HCT116 (cell line): ENCODE results near the gene ITGA11. TPM values are rescaled to one million over a fixed set of nuclear protein-coding genes. Genes with fewer than 3 reads are reported as not detected.

Experiments used
- ATAC-seq: fragments of 200-7000 bp; cut with Tn5 transposase; 2 replicates; pipeline ENCODE4 v1.9.1; 2020; ENCODE audit warnings: mild to moderate bottlenecking, moderate library complexity
- BruUV-seq: library from RNA; stranded (reverse); fragments of 400-500 nt; replicated peaks from 2 replicates; lab custom pipeline; 2021; lab: Mats Ljungman, UMichigan
- CTCF ChIA-PET: fragments of 300-600 bp; sonication (Branson Sonifier 250); formaldehyde crosslinking; loops from one replicate; lab custom pipeline; 2021; ENCODE audit warnings: antibody characterized with exemption; lab: Charles Lee
- POLR2A ChIA-PET: fragments of 300-600, 350-600 bp; sonication (Branson Sonifier 250); formaldehyde crosslinking; loops from one replicate; lab custom pipeline; 2021; ENCODE audit warnings: antibody characterized with exemption; lab: Charles Lee
- RAD21 ChIA-PET, 2 experiments: fragments of 300-600 bp; sonication (Branson Sonifier 250); formaldehyde crosslinking; loops; one replicate each; lab custom pipeline; 2023; ENCODE audit warnings: low total read pairs in 2 of 2; ENCODE audit not compliant: uncharacterized antibody in 2 of 2, unreplicated experiment in 2 of 2, low non-redundant PET in 1 of 2; lab: Charles Lee
- DNase-seq: peaks from one replicate; pipeline ENCODE4 v3.0.0-alpha.2; 2010; ENCODE audit warnings: low read depth, low spot score
- H2AFZ ChIP-seq: fragments of 200-600 bp; shearing (Covaris generic), sonication (generic); 2 replicates; pipeline ENCODE4 v1.6.1; 2017; ENCODE audit warnings: low read depth, mixed run types, mixed read lengths, antibody characterized with exemption, low read length; ENCODE audit not compliant: poor library complexity, severe bottlenecking
- H3K27ac ChIP-seq: 2 replicates; pipeline ENCODE4 v1.5.1; 2012; ENCODE audit warnings: low read depth, low read length
- H3K27me3 ChIP-seq: fragments of 200-600 bp; sonication (generic); 2 replicates; pipeline ENCODE4 v1.6.1; 2016; ENCODE audit warnings: mixed run types, low read length, mixed read lengths; ENCODE audit not compliant: insufficient read depth
- H3K36me3 ChIP-seq, 2 experiments: fragments of 200-500 bp in 1 of 2; fragments of 200-600 bp in 1 of 2; sonication (Bioruptor generic) in 1 of 2; sonication (generic) in 1 of 2; 2 replicates each; pipeline versions ENCODE4 v1.5.1 to v1.6.1; 2014 to 2016; ENCODE audit warnings: low read length in 2 of 2, inconsistent platforms in 1 of 2, mixed read lengths in 1 of 2, mixed run types in 1 of 2; ENCODE audit not compliant: insufficient read depth in 2 of 2, control insufficient read depth in 1 of 2
- H3K4me1 ChIP-seq, 2 experiments: fragments of 200-600 bp in 1 of 2; sonication (generic) in 1 of 2; 2 replicates each; pipeline versions ENCODE4 v1.5.1 to v1.6.1; 2012 to 2017; ENCODE audit warnings: low read length in 2 of 2, inconsistent platforms in 1 of 2, mild to moderate bottlenecking in 1 of 2, mixed read lengths in 1 of 2, mixed run types in 1 of 2, moderate library complexity in 1 of 2; ENCODE audit not compliant: insufficient read depth in 2 of 2, control insufficient read depth in 1 of 2
- H3K4me2 ChIP-seq: fragments of 200-600 bp; sonication (generic); 2 replicates; pipeline ENCODE4 v1.6.1; 2017; ENCODE audit warnings: mixed run types, low read length, mixed read lengths
- H3K4me3 ChIP-seq, 2 experiments: fragments of 200-600 bp in 1 of 2; sonication (generic) in 1 of 2; replicated peaks in 1 of 2; 2 replicates each; pipeline ENCODE4 v1.5.1; 2011 to 2016; ENCODE audit warnings: low read length in 2 of 2, control low read depth in 1 of 2, low read depth in 1 of 2, mild to moderate bottlenecking in 1 of 2, mixed read lengths in 1 of 2, mixed run types in 1 of 2
- H3K79me2 ChIP-seq: fragments of 200-600 bp; sonication (generic); 2 replicates; pipeline ENCODE4 v1.6.1; 2017; ENCODE audit warnings: mild to moderate bottlenecking, mixed run types, low read length, moderate library complexity, mixed read lengths; ENCODE audit not compliant: insufficient read depth
- H3K9ac ChIP-seq: fragments of 200-600 bp; sonication (generic); 2 replicates; pipeline ENCODE4 v1.6.1; 2016; ENCODE audit warnings: low read length, mixed read lengths
- H3K9me2 ChIP-seq: fragments of 200-600 bp; sonication (generic), shearing (Covaris generic); 2 replicates; pipeline ENCODE4 v1.6.1; 2017; ENCODE audit warnings: mixed run types, mild to moderate bottlenecking, moderate library complexity; ENCODE audit not compliant: insufficient read depth
- H3K9me3 ChIP-seq, 2 experiments: fragments of 200-500 bp in 1 of 2; fragments of 200-600 bp in 1 of 2; sonication (Bioruptor generic) in 1 of 2; sonication (generic) in 1 of 2; 2 replicates each; pipeline ENCODE4 v1.6.1; 2014 to 2017; ENCODE audit warnings: low read length in 2 of 2, mixed read lengths in 2 of 2, inconsistent platforms in 1 of 2, low read depth in 1 of 2, mild to moderate bottlenecking in 1 of 2, mixed run types in 1 of 2, moderate library complexity in 1 of 2; ENCODE audit not compliant: control insufficient read depth in 1 of 2, insufficient read depth in 1 of 2
- H4K20me1 ChIP-seq: fragments of 200-600 bp; sonication (generic), shearing (Covaris generic); 2 replicates; pipeline ENCODE4 v1.6.1; 2017; ENCODE audit warnings: mixed run types, mild to moderate bottlenecking, moderate library complexity; ENCODE audit not compliant: insufficient read depth
- EGR1 ChIP-seq: IDR thresholded peaks from 2 replicates; pipeline ENCODE4 v1.6.1; 2012; ENCODE audit warnings: low read depth
- ELF1 ChIP-seq: IDR thresholded peaks from 2 replicates; pipeline ENCODE4 v1.6.1; 2012; ENCODE audit warnings: low read depth, borderline replicate concordance
- EZH2phosphoT487 ChIP-seq: fragments of 200-600 bp; IDR thresholded peaks from 2 replicates; pipeline ENCODE4 v1.6.1; 2018; ENCODE audit warnings: antibody characterized with exemption, borderline replicate concordance
- FOSL1 ChIP-seq: IDR thresholded peaks from 2 replicates; pipeline ENCODE4 v1.6.1; 2012; ENCODE audit warnings: low read depth
- POLR2AphosphoS5 ChIP-seq: IDR thresholded peaks from 2 replicates; pipeline ENCODE4 v1.6.1; 2011; ENCODE audit warnings: mild to moderate bottlenecking, low read depth, low read length, moderate library complexity
- RAD21 ChIP-seq: IDR thresholded peaks from 2 replicates; pipeline ENCODE4 v1.6.1; 2012; ENCODE audit warnings: low read depth, mild to moderate bottlenecking
- SIN3A ChIP-seq: IDR thresholded peaks from 2 replicates; pipeline ENCODE4 v1.6.1; 2012; ENCODE audit warnings: low read depth
- SP1 ChIP-seq: IDR thresholded peaks from 2 replicates; pipeline ENCODE4 v1.6.1; 2012; ENCODE audit warnings: low read depth
- SRF ChIP-seq: IDR thresholded peaks from 2 replicates; pipeline ENCODE4 v1.6.1; 2012; ENCODE audit warnings: low read depth
- YY1 ChIP-seq: IDR thresholded peaks from 2 replicates; pipeline ENCODE4 v1.6.1; 2011; ENCODE audit warnings: low read length, low read depth, moderate library complexity, mild to moderate bottlenecking; ENCODE audit not compliant: insufficient replicate concordance; ENCODE audit errors: extremely low read depth
- ZFX ChIP-seq: fragments of 450-650 bp; IDR thresholded peaks from 2 replicates; pipeline ENCODE4 v1.6.1; 2017
- ZNF274 ChIP-seq: fragments of 200-500 bp; sonication (Bioruptor generic); IDR thresholded peaks from 2 replicates; pipeline ENCODE4 v1.6.1; 2014; ENCODE audit warnings: mild to moderate bottlenecking, low read depth, low read length, inconsistent platforms
- intact Hi-C: fragments of 100-400 bp; cut with micrococcal nuclease; formaldehyde crosslinking; loops from 2 replicates; pipeline ENCODE4 v1.10.0; 2022
- total RNA-seq: library from RNA; stranded (reverse); gene quantifications from one replicate; pipeline ENCODE4 v1.2.1, GENCODE V29; 2021; ENCODE audit not compliant: unreplicated experiment

The ITGA11 gene
- total RNA-seq, 1 experiment from 2014 or later, result not detected

GRCh38 chr15:68305420-68305871 lies 126.5 kb downstream of the ITGA11 start:
- Histone ChIP-seq H3K4me1 (peaks cover 0 to 33% of the 10 kb centered on the region in 2 experiments; a peak in 3 of 4 replicates), H3K4me2 (no peak overlapping the region; the same call in 1 of the 2 replicates), H3K36me3 (no peaks in the 10 kb centered on the region), H3K9ac (no peak overlapping the region), H2AFZ (no peak overlapping the region), H3K9me3 (no peaks in the 10 kb centered on the region), H3K4me3 (no peak overlapping the region), H3K27ac (no peak overlapping the region), H4K20me1 (no peaks in the 10 kb centered on the region), H3K79me2 (no peaks in the 10 kb centered on the region), H3K9me2 (no peaks in the 10 kb centered on the region), H3K27me3 (no peaks in the 10 kb centered on the region)
- ATAC-seq (no peak), DNase-seq (no peak)
- intact Hi-C loops, result no loop called here
- ChIA-PET RAD21 (interaction anchor here (0.7 to 2.6 kb wide), 3 partner anchors 52 to 234 kb away, joined by 7 to 19 read pairs (median 10); no protein-coding TSS in a partner anchor), POLR2A (interaction anchor here (0.7 kb wide), 1 partner anchor 88 kb away, joined by 5 read pairs; no protein-coding TSS in a partner anchor), CTCF (interaction anchor here (1.4 to 3.1 kb wide), 5 partner anchors 10 to 244 kb away, joined by 6 to 71 read pairs (median 19); no protein-coding TSS in a partner anchor)
- no TSS peak for BruUV-seq
- TF ChIP-seq YY1 (no peak), EZH2phosphoT487 (no peak), FOSL1 (no peak), RAD21 (no peak), EGR1 (no peak), SP1 (no peak), ZFX (no peak)

DNA sequence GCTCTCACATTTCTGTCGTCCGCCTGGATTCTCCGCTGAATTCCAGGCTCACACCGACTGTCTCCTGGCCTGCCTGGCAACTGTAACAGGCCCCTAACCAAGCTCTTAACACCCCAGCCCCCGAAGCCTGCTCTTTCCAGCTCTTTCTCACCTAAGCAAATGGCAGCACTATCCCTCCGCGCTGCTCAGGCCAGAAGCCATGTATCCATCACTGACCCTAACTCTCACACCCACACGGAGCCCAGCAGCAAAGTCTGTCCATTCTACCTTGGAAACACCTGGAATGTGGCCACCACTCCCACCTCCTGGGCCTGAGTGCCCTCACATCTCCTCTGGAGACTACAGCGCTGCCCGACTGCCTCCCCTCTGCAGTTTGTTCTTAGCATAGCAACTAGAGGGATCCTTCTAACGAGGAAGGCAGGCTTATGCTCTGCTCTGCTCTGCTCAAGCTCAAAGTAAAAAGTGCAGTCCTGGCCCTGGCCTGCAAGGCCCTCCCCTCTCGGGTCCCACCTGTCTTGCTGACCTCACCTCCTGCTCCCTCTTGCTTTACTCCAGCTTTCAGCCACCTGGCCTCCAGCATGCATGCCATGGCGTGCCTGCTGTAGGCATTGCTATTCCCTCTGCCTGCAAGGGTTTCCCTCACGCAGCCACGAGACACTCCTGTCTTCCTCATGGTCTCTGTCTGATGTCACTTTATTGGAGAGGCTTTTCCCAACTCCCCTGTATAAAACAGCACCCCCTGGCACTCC lies 127.2 kb downstream of the ITGA11 start:
- Histone ChIP-seq H4K20me1 (no peaks in the 10 kb centered on the region), H2AFZ (no peak overlapping the region), H3K4me3 (no peak overlapping the region), H3K9me2 (no peaks in the 10 kb centered on the region), H3K4me2 (no peak overlapping the region), H3K27ac (no peak overlapping the region), H3K4me1 (peaks cover 0 to 33% of the 10 kb centered on the region in 2 experiments; a peak in 3 of 4 replicates), H3K79me2 (no peaks in the 10 kb centered on the region), H3K9me3 (no peaks in the 10 kb centered on the region), H3K36me3 (no peaks in the 10 kb centered on the region), H3K9ac (no peak overlapping the region), H3K27me3 (no peaks in the 10 kb centered on the region)
- ATAC-seq (no peak), DNase-seq (no peak)
- no peak for TF ChIP-seq SP1
- TF ChIP-seq ELF1, result no peak
- TF ChIP-seq SIN3A, result no peak
- no peak for TF ChIP-seq SRF
- TF ChIP-seq ZNF274, result no peak
- TF ChIP-seq POLR2AphosphoS5, result no peak
- intact Hi-C loops, result no loop called here
- CTCF ChIA-PET, result interaction anchor here (1.1 to 3.1 kb wide), 3 partner anchors 52 to 571 kb away, joined by 3 to 38 read pairs (median 10); no protein-coding TSS in a partner anchor
- POLR2A ChIA-PET, result interaction anchor here (1.3 kb wide), 1 partner anchor 13 kb away, joined by 3 read pairs; no protein-coding TSS in a partner anchor
- BruUV-seq, result no TSS peak
- RAD21 ChIA-PET, result interaction anchor here in 1 of 2 experiments (2.6 kb wide), 1 partner anchor 52 kb away, joined by 10 read pairs; no protein-coding TSS in a partner anchor
